ENCODE data around the gene SPOCD1. TPM values are rescaled to one million over a fixed set of nuclear protein-coding genes. Genes with fewer than 3 reads are reported as not detected.
A peak's percentile ranks its signal among the peaks of the same experiment; 100 is the strongest.

Gene SPOCD1
- total and polyA plus RNA-seq, 8 donors = 0.32 to 10.9 (median 0.55) TPM

GRCh38 chr1:31774495-31774894 lies 41.3 kb downstream of the SPOCD1 start:
- Histone ChIP-seq H3K9me3 (no peaks in the 10 kb centered on the region), H3K27ac (no peak overlapping the region), H3K4me1 (peaks cover 7 to 14% of the 10 kb centered on the region in 2 donors), H3K4me3 (no peak overlapping the region), H3K36me3 (no peaks in the 10 kb centered on the region), H3K27me3 (peaks cover 29 to 84% of the 10 kb centered on the region in 2 donors)
- ATAC-seq (no peak), DNase-seq (no peak)
- TF ChIP-seq CTCF (IDR thresholded peaks at IDR 0.05) = no peak
- intact Hi-C loops (cut with DNase I) = no loop called here

- Histone ChIP-seq H3K27me3 (peaks cover 29 to 89% of the 10 kb centered on the region in 2 donors), H3K4me3 (no peak overlapping the region), H3K9me3 (no peaks in the 10 kb centered on the region), H3K4me1 (peaks cover 7 to 14% of the 10 kb centered on the region in 2 donors), H3K27ac (no peak overlapping the region), H3K36me3 (no peaks in the 10 kb centered on the region)
- TF ChIP-seq CTCF (IDR thresholded peaks at IDR 0.05) = no peak
- ATAC-seq (no peak), DNase-seq (no peak)
- intact Hi-C loops (cut with DNase I) = no loop called here
Measured at GRCh38 chr1:31773861-31774260, 42.0 kb downstream of the SPOCD1 start.

GRCh38 chr1:31772669-31773248 lies 43.1 kb downstream of the SPOCD1 start:
- Histone ChIP-seq H3K4me3 (no peak overlapping the region), H3K9me3 (no peaks in the 10 kb centered on the region), H3K27me3 (peaks cover 29 to 95% of the 10 kb centered on the region in 2 donors), H3K36me3 (no peaks in the 10 kb centered on the region), H3K27ac (no peak overlapping the region), H3K4me1 (peaks cover 7 to 14% of the 10 kb centered on the region in 2 donors)
- intact Hi-C loops (cut with DNase I) = no loop called here
- ATAC-seq = no peak
- TF ChIP-seq CTCF (IDR thresholded peaks at IDR 0.05) = no peak
- DNase-seq = peak in 1 of 4 donors; percentile 43

- intact Hi-C loops (cut with DNase I) = no loop called here
- Histone ChIP-seq H3K4me1 (peaks cover 7 to 14% of the 10 kb centered on the region in 2 donors), H3K9me3 (no peaks in the 10 kb centered on the region), H3K27me3 (peaks cover 29 to 98% of the 10 kb centered on the region in 2 donors), H3K36me3 (no peaks in the 10 kb centered on the region), H3K27ac (no peak overlapping the region), H3K4me3 (no peak overlapping the region)
- no peak for TF ChIP-seq CTCF (IDR thresholded peaks at IDR 0.05)
- peak in 1 of 4 donors; percentile 64 for DNase-seq
- ATAC-seq = peak; percentile 43
Measured at GRCh38 chr1:31771891-31772668, 43.7 kb downstream of the SPOCD1 start.

GRCh38 chr1:31769720-31770390 lies 46.0 kb downstream of the SPOCD1 start:
- H3K9me3 ChIP-seq = no peaks in the 10 kb centered on the region
- ATAC-seq (no peak), DNase-seq (peak in 1 of 4 donors; percentile 41)
- TF ChIP-seq CTCF (IDR thresholded peaks at IDR 0.05) = no peak
- peaks cover 7 to 17% of the 10 kb centered on the region in 2 donors for H3K4me1 ChIP-seq
- H3K27me3 ChIP-seq = peaks cover 32 to 98% of the 10 kb centered on the region in 2 donors
- intact Hi-C loops (cut with DNase I) = no loop called here
- H3K4me3 ChIP-seq = no peak overlapping the region
- H3K36me3 ChIP-seq = no peaks in the 10 kb centered on the region
- H3K27ac ChIP-seq = no peak overlapping the region

All from left lung (tissue), 10 donors.